Activated CD4-positive, CD25-positive, alpha-beta regulatory T cell treated with anti-CD3 and anti-CD28 coated beads, Interleukin-2, amount 50 U/mL, for 24 hours (primary cell): ENCODE data around the gene SOX6.

Experiments
- ATAC-seq, 2 donors: fragments of 150-1000 bp; cut with Tn5 transposase; one replicate each; pipeline ENCODE4 v1.10.0; 2021; ENCODE audit warnings: mild to moderate bottlenecking in 1 of 2, moderate library complexity in 1 of 2

The SOX6 gene

GRCh38 chr11:15987046-15987445 lies 369.3 kb downstream of the SOX6 start:
- no peak for ATAC-seq

GRCh38 chr11:15985860-15986139 lies 370.5 kb downstream of the SOX6 start:
- ATAC-seq = no peak

GRCh38 chr11:15985127-15985859 lies 371.1 kb downstream of the SOX6 start:
- no peak for ATAC-seq

GRCh38 chr11:15981292-15981691 lies 375.1 kb downstream of the SOX6 start:
- ATAC-seq = no peak

- ATAC-seq = no peak
Measured at GRCh38 chr11:15977116-15977515, 379.2 kb downstream of the SOX6 start.

GRCh38 chr11:15976433-15977045 lies 379.8 kb downstream of the SOX6 start:
- no peak for ATAC-seq

- no peak for ATAC-seq
Measured at GRCh38 chr11:15975742-15976141, 380.6 kb downstream of the SOX6 start.

- ATAC-seq = no peak
Measured at GRCh38 chr11:15972838-15973237, 383.5 kb downstream of the SOX6 start.

- ATAC-seq = no peak
Measured at GRCh38 chr11:15971215-15971546, 385.2 kb downstream of the SOX6 start.

- ATAC-seq = no peak
Measured at GRCh38 chr11:15970506-15971214, 385.7 kb downstream of the SOX6 start.

GRCh38 chr11:15969701-15970329 lies 386.5 kb downstream of the SOX6 start:
- ATAC-seq = no peak

GRCh38 chr11:15969281-15969680 lies 387.1 kb downstream of the SOX6 start:
- ATAC-seq = no peak

- ATAC-seq = no peak
Measured at GRCh38 chr11:15968461-15969130, 387.8 kb downstream of the SOX6 start.

GRCh38 chr11:15967966-15968365 lies 388.4 kb downstream of the SOX6 start:
- no peak for ATAC-seq

GRCh38 chr11:15967166-15967565 lies 389.2 kb downstream of the SOX6 start:
- ATAC-seq = no peak

GRCh38 chr11:15965562-15966250 lies 390.6 kb downstream of the SOX6 start:
- ATAC-seq = no peak

- no peak for ATAC-seq
Measured at GRCh38 chr11:15963266-15963665, 393.1 kb downstream of the SOX6 start.

GRCh38 chr11:15958910-15959309 lies 397.4 kb downstream of the SOX6 start:
- no peak for ATAC-seq

- no peak for ATAC-seq
Measured at GRCh38 chr11:15957234-15957633, 399.1 kb downstream of the SOX6 start.

GRCh38 chr11:15956302-15956701 lies 400.0 kb downstream of the SOX6 start:
- ATAC-seq = no peak

GRCh38 chr11:15955595-15955994 lies 400.8 kb downstream of the SOX6 start:
- no peak for ATAC-seq
